ENCODE data around the gene FAM9B.
"Not testable (repeated sequence)": the region's sequence is repeated elsewhere in the genome, so short reads cannot be mapped to it uniquely, and the experiment has no call there.

DNA sequence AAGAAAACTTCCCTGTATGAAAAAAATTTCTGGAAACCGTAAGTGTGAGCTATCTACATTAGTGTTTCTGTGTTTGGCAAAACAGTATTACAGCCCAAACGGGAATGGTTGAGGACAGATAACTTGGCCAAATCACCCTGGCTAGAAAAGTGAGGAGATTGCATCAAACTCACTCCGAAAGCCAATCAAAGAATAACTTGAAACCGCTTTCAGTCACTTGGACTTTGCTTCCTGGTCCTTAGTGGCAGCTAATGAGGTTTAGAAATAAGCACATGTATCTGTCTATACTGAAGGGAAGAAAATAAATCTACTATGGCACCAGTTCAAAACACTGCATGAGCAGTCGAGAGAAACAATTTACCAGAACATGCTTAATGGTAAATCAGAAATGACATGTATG is 15.6 kb downstream of the FAM9B start:
- TF ChIP-seq, protein P1, sequence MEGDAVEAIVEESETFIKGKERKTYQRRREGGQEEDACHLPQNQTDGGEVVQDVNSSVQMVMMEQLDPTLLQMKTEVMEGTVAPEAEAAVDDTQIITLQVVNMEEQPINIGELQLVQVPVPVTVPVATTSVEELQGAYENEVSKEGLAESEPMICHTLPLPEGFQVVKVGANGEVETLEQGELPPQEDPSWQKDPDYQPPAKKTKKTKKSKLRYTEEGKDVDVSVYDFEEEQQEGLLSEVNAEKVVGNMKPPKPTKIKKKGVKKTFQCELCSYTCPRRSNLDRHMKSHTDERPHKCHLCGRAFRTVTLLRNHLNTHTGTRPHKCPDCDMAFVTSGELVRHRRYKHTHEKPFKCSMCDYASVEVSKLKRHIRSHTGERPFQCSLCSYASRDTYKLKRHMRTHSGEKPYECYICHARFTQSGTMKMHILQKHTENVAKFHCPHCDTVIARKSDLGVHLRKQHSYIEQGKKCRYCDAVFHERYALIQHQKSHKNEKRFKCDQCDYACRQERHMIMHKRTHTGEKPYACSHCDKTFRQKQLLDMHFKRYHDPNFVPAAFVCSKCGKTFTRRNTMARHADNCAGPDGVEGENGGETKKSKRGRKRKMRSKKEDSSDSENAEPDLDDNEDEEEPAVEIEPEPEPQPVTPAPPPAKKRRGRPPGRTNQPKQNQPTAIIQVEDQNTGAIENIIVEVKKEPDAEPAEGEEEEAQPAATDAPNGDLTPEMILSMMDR (conservative IDR thresholded peaks at IDR 0.05; ENCODE audit: low read depth in 2 of 2) = not testable (repeated sequence)
- TF ChIP-seq, protein P2, sequence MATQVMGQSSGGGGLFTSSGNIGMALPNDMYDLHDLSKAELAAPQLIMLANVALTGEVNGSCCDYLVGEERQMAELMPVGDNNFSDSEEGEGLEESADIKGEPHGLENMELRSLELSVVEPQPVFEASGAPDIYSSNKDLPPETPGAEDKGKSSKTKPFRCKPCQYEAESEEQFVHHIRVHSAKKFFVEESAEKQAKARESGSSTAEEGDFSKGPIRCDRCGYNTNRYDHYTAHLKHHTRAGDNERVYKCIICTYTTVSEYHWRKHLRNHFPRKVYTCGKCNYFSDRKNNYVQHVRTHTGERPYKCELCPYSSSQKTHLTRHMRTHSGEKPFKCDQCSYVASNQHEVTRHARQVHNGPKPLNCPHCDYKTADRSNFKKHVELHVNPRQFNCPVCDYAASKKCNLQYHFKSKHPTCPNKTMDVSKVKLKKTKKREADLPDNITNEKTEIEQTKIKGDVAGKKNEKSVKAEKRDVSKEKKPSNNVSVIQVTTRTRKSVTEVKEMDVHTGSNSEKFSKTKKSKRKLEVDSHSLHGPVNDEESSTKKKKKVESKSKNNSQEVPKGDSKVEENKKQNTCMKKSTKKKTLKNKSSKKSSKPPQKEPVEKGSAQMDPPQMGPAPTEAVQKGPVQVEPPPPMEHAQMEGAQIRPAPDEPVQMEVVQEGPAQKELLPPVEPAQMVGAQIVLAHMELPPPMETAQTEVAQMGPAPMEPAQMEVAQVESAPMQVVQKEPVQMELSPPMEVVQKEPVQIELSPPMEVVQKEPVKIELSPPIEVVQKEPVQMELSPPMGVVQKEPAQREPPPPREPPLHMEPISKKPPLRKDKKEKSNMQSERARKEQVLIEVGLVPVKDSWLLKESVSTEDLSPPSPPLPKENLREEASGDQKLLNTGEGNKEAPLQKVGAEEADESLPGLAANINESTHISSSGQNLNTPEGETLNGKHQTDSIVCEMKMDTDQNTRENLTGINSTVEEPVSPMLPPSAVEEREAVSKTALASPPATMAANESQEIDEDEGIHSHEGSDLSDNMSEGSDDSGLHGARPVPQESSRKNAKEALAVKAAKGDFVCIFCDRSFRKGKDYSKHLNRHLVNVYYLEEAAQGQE (IDR thresholded peaks at IDR 0.05; ENCODE audit: unreplicated experiment) = not testable (repeated sequence)
- not testable (repeated sequence) for TF ChIP-seq CREB1 (CRISPR knock-in tag; IDR thresholded peaks at IDR 0.05; ENCODE audit: low read depth); POLR2AphosphoS5 (IDR thresholded peaks at IDR 0.05; ENCODE audit: low read depth); EZH2phosphoT487 (IDR thresholded peaks at IDR 0.05; ENCODE audit: unreplicated experiment); EZH2 (IDR thresholded peaks at IDR 0.05; ENCODE audit: low read depth, unreplicated experiment); JUNB (IDR thresholded peaks at IDR 0.05; ENCODE audit: unreplicated experiment); NANOG (IDR thresholded peaks at IDR 0.05; ENCODE audit: borderline replicate concordance); ZNF331 (CRISPR knock-in tag; IDR thresholded peaks at IDR 0.05; ENCODE audit: low read depth); STAT1 (IDR thresholded peaks at IDR 0.05; ENCODE audit: unreplicated experiment); ZNF114 (CRISPR knock-in tag; IDR thresholded peaks at IDR 0.05)
- TF ChIP-seq, protein P3, sequence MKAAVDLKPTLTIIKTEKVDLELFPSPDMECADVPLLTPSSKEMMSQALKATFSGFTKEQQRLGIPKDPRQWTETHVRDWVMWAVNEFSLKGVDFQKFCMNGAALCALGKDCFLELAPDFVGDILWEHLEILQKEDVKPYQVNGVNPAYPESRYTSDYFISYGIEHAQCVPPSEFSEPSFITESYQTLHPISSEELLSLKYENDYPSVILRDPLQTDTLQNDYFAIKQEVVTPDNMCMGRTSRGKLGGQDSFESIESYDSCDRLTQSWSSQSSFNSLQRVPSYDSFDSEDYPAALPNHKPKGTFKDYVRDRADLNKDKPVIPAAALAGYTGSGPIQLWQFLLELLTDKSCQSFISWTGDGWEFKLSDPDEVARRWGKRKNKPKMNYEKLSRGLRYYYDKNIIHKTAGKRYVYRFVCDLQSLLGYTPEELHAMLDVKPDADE (IDR thresholded peaks at IDR 0.05) = not testable (repeated sequence)
